CD4-positive, alpha-beta memory T cell (primary cell): ENCODE results near the gene RCAN1. TPM values are rescaled to one million over a fixed set of nuclear protein-coding genes. Genes with fewer than 3 reads are reported as not detected.
A peak's percentile ranks its signal among the peaks of the same experiment; 100 is the strongest.

Experiments used
- CTCF ChIA-PET: fragments of 350-600 bp; sonication (Branson Sonifier 250); formaldehyde crosslinking; loops from one replicate; lab custom pipeline; 2021; ENCODE audit warnings: inconsistent platforms; ENCODE audit not compliant: partially characterized antibody; lab: Charles Lee
- POLR2A ChIA-PET: fragments of 350-600 bp; sonication (Branson Sonifier 250); formaldehyde crosslinking; loops from one replicate; lab custom pipeline; 2021; ENCODE audit not compliant: partially characterized antibody; lab: Charles Lee
- DNase-seq, 5 donors: peaks; one replicate each; pipeline versions ENCODE4 v3.0.0 to v3.0.0-alpha.2; 2020 to 2022; ENCODE audit warnings: mixed read lengths in 1 of 5
- H3K27ac ChIP-seq: one replicate; pipeline ENCODE4 v1.7.0; 2013; ENCODE audit warnings: low read depth, low read length
- H3K27me3 ChIP-seq: 2 replicates; pipeline ENCODE4 v1.7.0; 2013; ENCODE audit warnings: mild to moderate bottlenecking, low read length, moderate library complexity; ENCODE audit not compliant: insufficient read depth
- H3K36me3 ChIP-seq: 2 replicates; pipeline ENCODE4 v1.7.0; 2013; ENCODE audit warnings: mild to moderate bottlenecking, low read length, moderate library complexity; ENCODE audit not compliant: insufficient read depth
- H3K4me1 ChIP-seq: 2 replicates; pipeline ENCODE4 v1.7.0; 2013; ENCODE audit warnings: mild to moderate bottlenecking, low read length, moderate library complexity; ENCODE audit not compliant: insufficient read depth
- H3K4me3 ChIP-seq, 2 donors: one replicate each; pipeline ENCODE4 v1.7.0; 2013; ENCODE audit warnings: low read length in 2 of 2, mild to moderate bottlenecking in 1 of 2
- H3K9me3 ChIP-seq, 2 donors: one replicate each; pipeline ENCODE4 v1.7.0; 2013; ENCODE audit warnings: low read length in 2 of 2, control low read depth in 1 of 2; ENCODE audit not compliant: control insufficient read depth in 1 of 2
- H3K27ac Mint-ChIP-seq, 7 donors: one replicate each; pipeline ENCODE4 v1.8.0; 2020 to 2021; ENCODE audit warnings: mixed read lengths in 7 of 7, mild to moderate bottlenecking in 6 of 7, inconsistent platforms in 3 of 7, moderate library complexity in 3 of 7
- H3K27me3 Mint-ChIP-seq, 2 donors: one replicate each; pipeline ENCODE4 v1.8.0; 2020 to 2021; ENCODE audit warnings: mixed read lengths in 2 of 2
- H3K36me3 Mint-ChIP-seq, 2 donors: one replicate each; pipeline ENCODE4 v1.8.0; 2020 to 2021; ENCODE audit warnings: mixed read lengths in 2 of 2, inconsistent platforms in 1 of 2, mild to moderate bottlenecking in 1 of 2
- H3K4me1 Mint-ChIP-seq, 4 donors: one replicate each; pipeline ENCODE4 v1.8.0; 2020 to 2021; ENCODE audit warnings: mixed read lengths in 4 of 4, mild to moderate bottlenecking in 1 of 4
- H3K4me3 Mint-ChIP-seq, 8 donors: one replicate each; pipeline ENCODE4 v1.8.0; 2020 to 2021; ENCODE audit warnings: mixed read lengths in 8 of 8, mild to moderate bottlenecking in 7 of 8, moderate library complexity in 6 of 8, inconsistent platforms in 3 of 8
- H3K9me3 Mint-ChIP-seq, 8 donors: one replicate each; pipeline ENCODE4 v1.8.0; 2020 to 2021; ENCODE audit warnings: mixed read lengths in 8 of 8, mild to moderate bottlenecking in 5 of 8, inconsistent platforms in 3 of 8, moderate library complexity in 1 of 8
- intact Hi-C: fragments of 100-400 bp; cut with micrococcal nuclease; formaldehyde crosslinking; loops from one replicate; pipeline ENCODE4 v1.15.1; 2023
- polyA plus RNA-seq, 2 donors: library from polyadenylated mRNA; unstranded; fragments of 300-500 nt; fragmentation: Illumina TruSeq; gene quantifications; one replicate each; pipeline ENCODE4 v1.2.3, GENCODE V29; 2021
- total RNA-seq, 2 experiments: library from RNA; stranded (reverse); gene quantifications; one replicate each; pipeline ENCODE4 v1.2.3, GENCODE V29; 2021

Gene RCAN1
- total and polyA plus RNA-seq, 4 experiments from 2014 or later = 4.7 to 15.0 (median 9.2) TPM

DNA sequence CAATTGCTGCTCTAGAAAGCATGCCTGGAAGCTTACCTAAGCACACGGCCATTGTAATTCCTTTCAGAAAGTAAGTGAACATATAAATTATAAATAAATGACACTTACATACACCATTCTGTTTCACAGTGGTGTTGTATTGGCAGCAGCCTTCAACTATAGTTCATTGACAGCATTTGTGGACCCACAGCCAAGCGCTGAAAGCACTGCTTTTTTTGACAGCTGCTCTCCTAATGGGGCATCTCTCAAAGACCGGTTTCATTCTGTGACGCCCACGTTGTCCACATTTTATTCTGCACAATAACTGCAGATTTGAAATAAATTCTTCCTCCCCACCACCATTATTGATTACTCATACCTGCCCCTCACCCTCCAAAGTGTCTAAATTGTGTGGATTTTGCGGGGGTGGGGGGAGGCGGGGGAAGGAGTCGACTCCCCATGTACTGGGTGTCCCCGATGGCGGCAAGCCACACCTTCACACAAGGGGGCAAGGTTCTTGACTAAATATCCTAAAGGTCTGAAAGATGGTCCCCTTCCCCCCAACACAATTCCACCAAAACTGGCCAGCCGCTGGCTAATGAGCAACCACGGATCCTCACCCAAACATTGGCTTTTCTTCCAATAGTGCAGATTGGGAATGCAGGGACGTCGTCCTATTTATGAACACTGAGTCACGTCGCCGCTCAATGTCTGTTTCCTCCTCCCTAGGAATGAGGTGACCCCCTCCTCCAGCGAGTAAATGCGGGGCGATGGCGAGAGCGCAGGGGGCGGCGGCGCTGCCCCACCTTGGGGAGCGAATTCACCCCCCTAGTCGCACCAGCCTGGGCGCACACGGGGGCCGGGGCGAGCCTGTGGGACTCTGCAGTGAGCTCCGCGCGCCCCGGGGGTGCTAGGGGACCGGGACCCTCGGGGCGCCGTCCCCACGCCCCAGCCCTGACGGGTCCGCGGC is 960 bp downstream of the RCAN1 start:
- H3K27me3 Mint-ChIP-seq = no peaks in the 10 kb centered on the region
- CTCF ChIA-PET = interaction anchor here (1.2 kb wide), 1 partner anchor 12 kb away, joined by 4 read pairs; no protein-coding TSS in a partner anchor
- H3K9me3 Mint-ChIP-seq = peaks cover 0 to under 1% (median 0%) of the 10 kb centered on the region in 8 donors
- Histone ChIP-seq H3K27ac (no peak overlapping the region), H3K4me1 (peaks cover 16% of the 10 kb centered on the region), H3K9me3 (no peaks in the 10 kb centered on the region), H3K27me3 (no peaks in the 10 kb centered on the region), H3K36me3 (no peaks in the 10 kb centered on the region), H3K4me3 (peak overlapping the region; percentile 13 to 44)
- peaks cover 0 to 3% of the 10 kb centered on the region in 2 donors for H3K36me3 Mint-ChIP-seq
- H3K4me3 Mint-ChIP-seq = peak overlapping the region; percentile 85 to 93 (median 88)
- POLR2A ChIA-PET = no interaction called here
- DNase-seq = peak in 2 of 5 donors; percentile 2 to 13
- H3K27ac Mint-ChIP-seq = peak overlapping the region in 5 of 7 donors; percentile 46 to 83 (median 79)
- intact Hi-C loops = no loop called here
- peaks cover 16 to 25% (median 20%) of the 10 kb centered on the region in 4 donors for H3K4me1 Mint-ChIP-seq

- peak overlapping the region in 1 of 7 donors; percentile 67 for H3K27ac Mint-ChIP-seq
- ChIA-PET POLR2A (interaction anchor here (0.6 kb wide), 1 partner anchor 616 kb away, joined by 3 read pairs; no protein-coding TSS in a partner anchor), CTCF (interaction anchor here (0.8 to 1.3 kb wide), 2 partner anchors 14 to 23 kb away, joined by 4 to 5 read pairs; no protein-coding TSS in a partner anchor)
- H3K4me1 ChIP-seq = peaks cover 16% of the 10 kb centered on the region
- no peak overlapping the region for H3K4me3 ChIP-seq
- intact Hi-C loops = no loop called here
- no peak for DNase-seq
- H3K36me3 ChIP-seq = no peaks in the 10 kb centered on the region
- peaks cover 16 to 25% (median 20%) of the 10 kb centered on the region in 4 donors for H3K4me1 Mint-ChIP-seq
- H3K36me3 Mint-ChIP-seq = peaks cover 0 to 3% of the 10 kb centered on the region in 2 donors
- H3K9me3 Mint-ChIP-seq = peaks cover 0 to 1% (median 0%) of the 10 kb centered on the region in 8 donors
- H3K27me3 Mint-ChIP-seq = no peaks in the 10 kb centered on the region
- no peak overlapping the region for H3K4me3 Mint-ChIP-seq
- no peak overlapping the region for H3K27ac ChIP-seq
- H3K9me3 ChIP-seq = no peaks in the 10 kb centered on the region
- H3K27me3 ChIP-seq = no peaks in the 10 kb centered on the region
Observed at GRCh38 chr21:34612557-34612956, 2.4 kb downstream of the RCAN1 start.

- H3K27ac ChIP-seq = no peak overlapping the region
- Mint-ChIP-seq H3K36me3 (peaks cover 0 to 3% of the 10 kb centered on the region in 2 donors), H3K4me3 (peak overlapping the region in 1 of 8 donors; percentile 10), H3K27ac (no peak overlapping the region), H3K4me1 (peaks cover 16 to 25% (median 20%) of the 10 kb centered on the region in 4 donors), H3K9me3 (peaks cover 0 to 1% (median 0%) of the 10 kb centered on the region in 8 donors), H3K27me3 (no peaks in the 10 kb centered on the region)
- intact Hi-C loops = no loop called here
- CTCF ChIA-PET = interaction anchor here (1.3 to 1.6 kb wide), 2 partner anchors 9 to 14 kb away, joined by 4 to 5 read pairs; no protein-coding TSS in a partner anchor
- DNase-seq = no peak
- H3K36me3 ChIP-seq = no peaks in the 10 kb centered on the region
- H3K9me3 ChIP-seq = no peaks in the 10 kb centered on the region
- H3K4me3 ChIP-seq = no peak overlapping the region
- peaks cover 16% of the 10 kb centered on the region for H3K4me1 ChIP-seq
- H3K27me3 ChIP-seq = no peaks in the 10 kb centered on the region
- POLR2A ChIA-PET = no interaction called here
Observed at GRCh38 chr21:34612056-34612455, 2.9 kb downstream of the RCAN1 start.

GRCh38 chr21:34611528-34611927 is 3.4 kb downstream of the RCAN1 start:
- no peaks in the 10 kb centered on the region for H3K27me3 ChIP-seq
- H3K9me3 ChIP-seq = no peaks in the 10 kb centered on the region
- Mint-ChIP-seq H3K36me3 (peaks cover 0 to 3% of the 10 kb centered on the region in 2 donors), H3K9me3 (peaks cover 0 to 1% (median 0%) of the 10 kb centered on the region in 8 donors), H3K27me3 (no peaks in the 10 kb centered on the region), H3K4me1 (peaks cover 16 to 25% (median 20%) of the 10 kb centered on the region in 4 donors), H3K27ac (no peak overlapping the region), H3K4me3 (no peak overlapping the region)
- H3K4me3 ChIP-seq = no peak overlapping the region
- ChIA-PET POLR2A (no interaction called here), CTCF (interaction anchor here (1.0 to 1.6 kb wide), 4 partner anchors 9 to 19 kb away, joined by 3 to 5 read pairs (median 4); no protein-coding TSS in a partner anchor)
- peaks cover 16% of the 10 kb centered on the region for H3K4me1 ChIP-seq
- H3K27ac ChIP-seq = no peak overlapping the region
- no peaks in the 10 kb centered on the region for H3K36me3 ChIP-seq
- intact Hi-C loops = no loop called here
- no peak for DNase-seq

GRCh38 chr21:34609933-34610549 is 4.9 kb downstream of the RCAN1 start:
- H3K4me3 Mint-ChIP-seq = no peak overlapping the region
- no peaks in the 10 kb centered on the region for H3K27me3 Mint-ChIP-seq
- ChIA-PET POLR2A (no interaction called here), CTCF (no interaction called here)
- DNase-seq = no peak
- Histone ChIP-seq H3K9me3 (no peaks in the 10 kb centered on the region), H3K4me3 (no peak overlapping the region), H3K36me3 (no peaks in the 10 kb centered on the region), H3K27ac (no peak overlapping the region), H3K27me3 (no peaks in the 10 kb centered on the region), H3K4me1 (peaks cover 10% of the 10 kb centered on the region)
- no peaks in the 10 kb centered on the region for H3K36me3 Mint-ChIP-seq
- no peak overlapping the region for H3K27ac Mint-ChIP-seq
- peaks cover 13 to 20% (median 17%) of the 10 kb centered on the region in 4 donors for H3K4me1 Mint-ChIP-seq
- intact Hi-C loops = no loop called here
- H3K9me3 Mint-ChIP-seq = peaks cover 0 to 1% (median 0%) of the 10 kb centered on the region in 8 donors

DNA sequence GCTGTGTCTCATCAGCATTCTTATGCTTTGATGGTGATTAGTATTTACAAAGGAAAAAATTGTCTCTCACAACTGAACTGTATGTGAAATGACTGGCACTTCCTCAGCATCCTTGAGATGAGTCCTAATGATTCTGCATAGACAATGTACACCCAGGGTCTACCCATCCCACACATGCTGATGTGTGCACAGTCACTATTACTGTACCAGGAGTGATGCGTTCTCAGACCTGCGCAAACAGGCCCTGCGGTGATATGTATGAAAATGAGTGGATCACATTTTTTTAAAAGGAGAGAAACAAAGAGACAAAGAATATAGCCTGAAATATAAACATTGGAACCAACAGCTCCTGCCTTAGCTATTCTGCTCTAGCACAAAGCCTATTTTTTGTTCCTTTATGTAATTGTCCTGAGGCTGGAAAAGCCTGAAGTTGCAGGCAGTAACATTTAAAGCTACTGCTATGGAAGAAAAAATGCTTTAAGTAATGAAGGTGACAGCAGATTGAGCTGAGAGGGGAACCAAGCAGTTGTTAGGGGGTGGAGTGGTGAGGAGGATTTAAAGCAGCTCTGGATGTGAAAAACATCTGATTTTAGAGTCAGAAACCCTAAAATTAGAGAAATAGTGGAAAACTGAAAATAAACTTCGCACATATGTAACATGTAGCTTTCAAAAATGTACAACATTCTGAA is 5.5 kb downstream of the RCAN1 start:
- Histone ChIP-seq H3K4me1 (peaks cover 10% of the 10 kb centered on the region), H3K36me3 (no peaks in the 10 kb centered on the region), H3K27ac (no peak overlapping the region), H3K9me3 (no peaks in the 10 kb centered on the region), H3K27me3 (no peaks in the 10 kb centered on the region), H3K4me3 (no peak overlapping the region)
- no peak for DNase-seq
- CTCF ChIA-PET = no interaction called here
- Mint-ChIP-seq H3K4me1 (peaks cover 13 to 20% (median 17%) of the 10 kb centered on the region in 4 donors), H3K36me3 (no peaks in the 10 kb centered on the region), H3K4me3 (no peak overlapping the region), H3K9me3 (peaks cover 0 to 1% (median 0%) of the 10 kb centered on the region in 8 donors), H3K27me3 (no peaks in the 10 kb centered on the region), H3K27ac (no peak overlapping the region)
- intact Hi-C loops = no loop called here
- POLR2A ChIA-PET = no interaction called here
